Spleen (tissue), 11 donors: ENCODE measurements around the gene PLOD2. TPM values are rescaled to one million over a fixed set of nuclear protein-coding genes. Genes with fewer than 3 reads are reported as not detected.

Source experiments
- DNase-seq: peaks from one replicate; pipeline ENCODE4 v3.0.0-alpha.2; 2020
- H3K27ac ChIP-seq, 8 donors: fragments of 200-600 bp; sonication (generic) in 7 of 8; 1 replicate in 4 of 8; 2 replicates in 4 of 8; pipeline versions ENCODE4 v1.5.0 to v1.8.0; 2016 to 2021; ENCODE audit warnings: inconsistent platforms in 4 of 8, mild to moderate bottlenecking in 4 of 8, moderate library complexity in 1 of 8
- H3K27me3 ChIP-seq, 7 donors: fragments of 200-600 bp; sonication (generic) in 6 of 7; replicated peaks in 1 of 7; 1 replicate in 4 of 7; 2 replicates in 3 of 7; pipeline versions ENCODE4 v1.5.0 to v1.8.0; 2016 to 2021; ENCODE audit warnings: inconsistent platforms in 3 of 7, mild to moderate bottlenecking in 1 of 7
- H3K36me3 ChIP-seq, 6 donors: fragments of 200-600 bp; sonication (generic) in 5 of 6; 1 replicate in 4 of 6; 2 replicates in 2 of 6; pipeline versions ENCODE4 v1.5.0 to v1.8.0; 2016 to 2021; ENCODE audit warnings: inconsistent platforms in 2 of 6
- H3K4me1 ChIP-seq, 6 donors: fragments of 200-600 bp; sonication (generic) in 5 of 6; 1 replicate in 3 of 6; 2 replicates in 3 of 6; pipeline versions ENCODE4 v1.5.0 to v1.8.0; 2016 to 2021; ENCODE audit warnings: inconsistent platforms in 3 of 6
- H3K4me3 ChIP-seq, 8 donors: fragments of 200-600 bp; sonication (generic) in 7 of 8; 1 replicate in 4 of 8; 2 replicates in 4 of 8; pipeline versions ENCODE4 v1.5.0 to v1.8.0; 2016 to 2021; ENCODE audit warnings: inconsistent platforms in 4 of 8, mild to moderate bottlenecking in 4 of 8, moderate library complexity in 2 of 8
- H3K9me3 ChIP-seq, 8 donors: fragments of 200-600 bp; sonication (generic) in 7 of 8; 1 replicate in 4 of 8; 2 replicates in 4 of 8; pipeline versions ENCODE4 v1.5.0 to v1.8.0; 2016 to 2021; ENCODE audit warnings: inconsistent platforms in 4 of 8
- CTCF ChIP-seq, 11 experiments: fragments of 200-600 bp in 7 of 11; fragments of 450-650 bp in 4 of 11; sonication (generic) in 4 of 11; IDR thresholded peaks in 8 of 11; conservative IDR thresholded peaks in 3 of 11; 1 replicate in 7 of 11; 2 replicates in 4 of 11; pipeline versions ENCODE4 v1.4.0 to v1.8.0; 2016 to 2021; ENCODE audit warnings: antibody characterized with exemption in 11 of 11, inconsistent platforms in 4 of 11, mild to moderate bottlenecking in 1 of 11
- POLR2A ChIP-seq, 3 donors: fragments of 450-650 bp; IDR thresholded peaks; one replicate each; pipeline ENCODE4 v1.5.1; 2017; ENCODE audit warnings: antibody characterized with exemption in 3 of 3, mild to moderate bottlenecking in 1 of 3
- POLR2AphosphoS5 ChIP-seq, 3 donors: sonication (generic); formaldehyde crosslinking; IDR thresholded peaks; one replicate each; pipeline ENCODE4 v1.5.1; 2017; ENCODE audit warnings: antibody characterized with exemption in 3 of 3
- WGBS, 5 donors: extraction: QIAGEN DNeasy Blood & Tissue Kit in 3 of 5; methylation state at CpG; one replicate each; pipeline versions ENCODE4 v1.1.5 to v1.1.7; 2013 to 2018; 5-methylcytosine and 5-hydroxymethylcytosine counted together
- intact Hi-C: fragments of 100-400 bp; cut with DNase I; formaldehyde crosslinking; loops from one replicate; pipeline ENCODE4 v1.15.0; 2023; ENCODE audit warnings: low total_unique reads
- polyA plus RNA-seq, 3 donors: library from polyadenylated mRNA; stranded (reverse); fragments of 200-250 nt; gene quantifications; one replicate each; pipeline ENCODE4 v1.2.1, GENCODE V29; 2013
- total RNA-seq, 7 donors: library from RNA; depleted of rRNA in 3 of 7; stranded (reverse); fragments of >200 nt in 3 of 7; fragmentation: NEBNext Ultra II Directional in 4 of 7; extraction: Animal tissue kit (Norgen Biotek cat#: 25700) in 4 of 7; gene quantifications; one replicate each; pipeline versions ENCODE4 v1.1.0 to v1.2.1, GENCODE V29; 2016 to 2021
- donor health status: healthy with polysubstance abuse.
- donor health status: DM: no; HTN: no; CAD: no; lungs with moderate emphysema.
- donor health status: DM: no; HTN: no; CAD: no.
- donor health status: Bipolar disorder and iron deficiency.
- donor health status: healthy.
- donor health status: DM: no; HTN: no; CAD: no.
- donor health status: DM: yes; HTN: yes; CAD: no.

Gene PLOD2
- total and polyA plus RNA-seq, 10 donors = 3.5 to 35.8 (median 11.2) TPM

GRCh38 chr3:146166826-146167225 is 5.8 kb upstream of the PLOD2 start:
- Histone ChIP-seq H3K36me3 (no peaks in the 10 kb centered on the region), H3K27ac (no peak overlapping the region), H3K9me3 (no peaks in the 10 kb centered on the region), H3K4me1 (peaks cover 0 to 8% (median 6%) of the 10 kb centered on the region in 6 donors), H3K4me3 (no peak overlapping the region), H3K27me3 (peaks cover 0 to 27% (median 0%) of the 10 kb centered on the region in 7 donors)
- intact Hi-C loops = no loop called here
- no peak for DNase-seq
- no peak for TF ChIP-seq CTCF (IDR thresholded peaks at IDR 0.05 in 8 of 11, conservative IDR thresholded peaks at IDR 0.05 in 3 of 11)
- no peak for TF ChIP-seq POLR2A (IDR thresholded peaks at IDR 0.05)
- TF ChIP-seq POLR2AphosphoS5 (IDR thresholded peaks at IDR 0.05) = no peak
- 68 to 76% (median 75%) methylated on average over 3 of the region's 3 CpGs for WGBS, 5 donors

- intact Hi-C loops = no loop called here
- Histone ChIP-seq H3K36me3 (no peaks in the 10 kb centered on the region), H3K4me3 (no peak overlapping the region), H3K4me1 (peaks cover 2 to 12% (median 10%) of the 10 kb centered on the region in 6 donors), H3K27ac (no peak overlapping the region), H3K27me3 (peaks cover 0 to 31% (median 2%) of the 10 kb centered on the region in 7 donors), H3K9me3 (no peaks in the 10 kb centered on the region)
- no peak for DNase-seq
- 69 to 83% (median 74%) methylated on average over 4 of the region's 4 CpGs for WGBS, 5 donors
- TF ChIP-seq POLR2A (IDR thresholded peaks at IDR 0.05) (no peak), POLR2AphosphoS5 (IDR thresholded peaks at IDR 0.05) (no peak), CTCF (IDR thresholded peaks at IDR 0.05 in 8 of 11, conservative IDR thresholded peaks at IDR 0.05 in 3 of 11) (no peak)
Measured at GRCh38 chr3:146166415-146166821, 5.4 kb upstream of the PLOD2 start.

DNA sequence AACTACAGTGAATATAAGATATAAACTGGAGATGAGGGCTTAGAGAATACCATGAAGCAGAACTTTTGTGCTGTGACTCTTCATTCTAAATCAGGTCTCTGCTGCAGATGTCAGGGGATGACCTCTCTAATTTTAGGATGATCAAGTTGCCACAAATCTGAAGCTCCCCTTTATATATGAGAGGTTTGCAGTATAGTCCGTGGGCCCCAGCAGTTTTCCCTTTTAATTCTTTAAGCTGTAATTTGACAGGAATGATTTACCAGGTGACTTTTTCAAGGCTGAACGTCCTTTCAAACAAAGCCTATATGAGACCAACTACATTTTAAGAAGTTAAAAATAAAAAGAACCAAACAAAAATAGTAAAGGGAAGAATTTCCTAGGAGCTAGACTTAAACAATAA is 4.9 kb upstream of the PLOD2 start:
- no peak for DNase-seq
- TF ChIP-seq POLR2AphosphoS5 (IDR thresholded peaks at IDR 0.05) (no peak), CTCF (IDR thresholded peaks at IDR 0.05 in 8 of 11, conservative IDR thresholded peaks at IDR 0.05 in 3 of 11) (no peak), POLR2A (IDR thresholded peaks at IDR 0.05) (no peak)
- intact Hi-C loops = no loop called here
- no peaks in the 10 kb centered on the region for H3K9me3 ChIP-seq
- no peak overlapping the region for H3K27ac ChIP-seq
- H3K4me1 ChIP-seq = peaks cover 2 to 17% (median 15%) of the 10 kb centered on the region in 6 donors
- no peaks in the 10 kb centered on the region for H3K36me3 ChIP-seq
- peaks cover 0 to 36% (median 8%) of the 10 kb centered on the region in 7 donors for H3K27me3 ChIP-seq
- H3K4me3 ChIP-seq = no peak overlapping the region
- WGBS, 5 donors = 60 to 74% (median 69%) methylated on average over 2 of the region's 2 CpGs

- Histone ChIP-seq H3K9me3 (no peaks in the 10 kb centered on the region), H3K4me3 (no peak overlapping the region), H3K36me3 (no peaks in the 10 kb centered on the region), H3K27me3 (peaks cover 0 to 44% (median 12%) of the 10 kb centered on the region in 7 donors), H3K4me1 (peaks cover 2 to 24% (median 22%) of the 10 kb centered on the region in 6 donors), H3K27ac (no peak overlapping the region)
- DNase-seq = no peak
- WGBS, 5 donors = 90 to 95% (median 92%) methylated on average over 7 of the region's 7 CpGs
- intact Hi-C loops = no loop called here
- TF ChIP-seq POLR2AphosphoS5 (IDR thresholded peaks at IDR 0.05) = no peak
- TF ChIP-seq POLR2A (IDR thresholded peaks at IDR 0.05) = no peak
- TF ChIP-seq CTCF (IDR thresholded peaks at IDR 0.05 in 8 of 11, conservative IDR thresholded peaks at IDR 0.05 in 3 of 11) = no peak
Measured at GRCh38 chr3:146164971-146165769, 4.2 kb upstream of the PLOD2 start.
